GM21786 (cell line): ENCODE measurements around the gene FGFR2.

ENCODE experiments used
- ATAC-seq: cut with Tn5 transposase; IDR thresholded peaks from one replicate; pipeline ENCODE4 v1.9.1; 2021; ENCODE audit not compliant: unreplicated experiment

FGFR2 gene

DNA sequence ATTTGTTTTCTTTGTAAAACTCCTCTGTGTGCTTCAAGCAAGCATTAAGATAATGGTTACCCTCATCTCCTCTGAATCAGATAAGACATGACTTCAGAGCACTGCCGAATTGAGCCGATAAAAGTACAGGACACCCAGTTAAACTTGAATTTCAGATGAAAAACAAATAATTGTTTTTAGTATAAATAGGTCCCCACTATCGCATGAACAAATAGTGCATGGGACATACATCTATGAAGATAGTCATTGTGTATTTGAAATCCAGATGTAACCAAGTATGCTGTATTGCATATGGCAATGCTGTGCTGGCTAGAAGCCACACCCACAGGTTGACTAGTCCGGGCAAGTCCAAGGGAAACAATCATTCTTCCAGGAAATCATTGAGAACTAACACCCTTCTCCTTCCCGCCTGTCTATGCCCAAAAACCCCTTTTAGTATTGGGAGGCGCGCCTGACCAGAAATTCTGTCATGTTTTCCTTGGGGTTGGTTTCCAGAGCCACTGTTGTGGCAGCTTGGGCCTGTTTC is 12.6 kb upstream of the FGFR2 start:
- no peak for ATAC-seq

DNA sequence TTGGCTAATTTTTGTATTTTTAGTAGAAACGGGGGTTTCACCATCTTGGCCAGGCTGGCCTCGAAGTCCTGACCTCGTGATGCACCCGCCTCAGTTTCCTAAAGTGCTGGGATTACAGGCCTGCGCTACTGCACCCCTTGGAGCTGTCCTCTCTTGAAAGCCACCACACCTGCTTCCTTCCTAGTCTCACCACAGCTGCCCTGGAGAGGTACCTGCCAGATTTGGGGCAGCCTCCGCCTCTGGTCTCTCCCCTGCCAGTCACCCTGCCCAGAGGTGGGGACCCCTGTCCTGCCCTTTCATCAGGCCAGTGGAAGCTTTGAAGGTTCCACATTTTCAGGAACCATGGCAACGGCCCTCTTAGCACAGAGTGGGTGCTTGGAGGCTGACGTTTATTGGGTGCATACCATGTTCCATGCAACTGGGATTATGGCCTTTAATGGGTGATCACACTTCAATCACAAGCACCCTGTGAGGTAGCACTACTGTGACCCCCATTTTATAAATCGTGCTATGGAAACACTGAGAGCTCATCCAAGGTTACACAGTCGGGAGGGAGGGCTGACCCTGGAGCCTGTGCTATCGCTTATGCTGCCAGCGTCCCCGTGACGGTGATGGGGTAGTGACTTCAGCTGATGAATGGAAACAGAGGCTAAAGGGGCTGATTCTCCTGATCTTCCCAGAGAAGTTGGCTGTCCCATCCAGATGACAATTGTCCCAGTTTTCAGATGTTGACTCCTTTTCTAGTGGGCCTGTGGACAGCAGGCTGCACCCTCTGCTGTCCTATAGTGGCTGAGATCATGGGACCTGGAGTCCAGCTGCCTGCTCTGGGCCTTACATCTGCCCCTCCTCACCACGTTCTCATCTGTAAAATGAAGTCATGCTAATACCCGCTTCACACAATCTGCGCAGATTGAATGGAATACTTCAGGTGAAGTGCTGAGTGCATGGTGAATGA is 11.5 kb upstream of the FGFR2 start:
- ATAC-seq, result no peak

DNA sequence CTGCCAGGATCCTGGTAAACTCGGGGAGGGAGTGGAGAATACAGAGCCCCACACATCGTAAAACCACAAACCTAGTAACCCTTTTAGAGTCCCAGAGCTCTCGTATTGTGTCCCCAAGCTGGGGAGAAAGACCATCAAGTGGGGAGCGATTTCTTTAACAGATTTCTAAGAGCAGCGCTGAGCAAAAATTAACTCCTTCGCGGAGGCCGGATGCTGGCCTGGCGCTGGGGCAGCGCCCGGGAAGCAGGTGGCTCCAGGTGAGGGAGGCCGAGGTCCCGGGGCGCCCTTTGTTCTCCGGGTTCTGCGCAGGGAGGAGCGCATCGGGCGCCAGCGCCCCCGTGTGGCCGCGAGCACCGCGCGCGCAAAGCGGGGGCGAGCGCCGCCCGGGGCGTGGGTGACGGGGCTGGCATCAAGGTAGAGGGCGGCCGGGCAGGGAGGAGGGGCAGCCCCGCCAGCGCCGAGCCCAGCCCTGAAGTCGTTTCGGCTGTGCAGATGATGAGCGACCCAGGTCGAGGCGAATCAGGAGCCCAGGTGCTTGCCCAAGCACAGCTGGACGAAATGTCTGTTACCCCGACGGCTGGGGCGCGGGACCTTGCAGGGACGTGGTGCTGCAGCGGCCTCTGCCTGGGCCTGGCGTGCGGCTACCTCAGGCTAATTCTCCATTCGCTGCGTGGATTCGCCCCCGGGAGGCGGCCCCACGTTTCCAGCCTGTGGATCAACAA is 10.4 kb upstream of the FGFR2 start:
- peak; percentile 70 for ATAC-seq

DNA sequence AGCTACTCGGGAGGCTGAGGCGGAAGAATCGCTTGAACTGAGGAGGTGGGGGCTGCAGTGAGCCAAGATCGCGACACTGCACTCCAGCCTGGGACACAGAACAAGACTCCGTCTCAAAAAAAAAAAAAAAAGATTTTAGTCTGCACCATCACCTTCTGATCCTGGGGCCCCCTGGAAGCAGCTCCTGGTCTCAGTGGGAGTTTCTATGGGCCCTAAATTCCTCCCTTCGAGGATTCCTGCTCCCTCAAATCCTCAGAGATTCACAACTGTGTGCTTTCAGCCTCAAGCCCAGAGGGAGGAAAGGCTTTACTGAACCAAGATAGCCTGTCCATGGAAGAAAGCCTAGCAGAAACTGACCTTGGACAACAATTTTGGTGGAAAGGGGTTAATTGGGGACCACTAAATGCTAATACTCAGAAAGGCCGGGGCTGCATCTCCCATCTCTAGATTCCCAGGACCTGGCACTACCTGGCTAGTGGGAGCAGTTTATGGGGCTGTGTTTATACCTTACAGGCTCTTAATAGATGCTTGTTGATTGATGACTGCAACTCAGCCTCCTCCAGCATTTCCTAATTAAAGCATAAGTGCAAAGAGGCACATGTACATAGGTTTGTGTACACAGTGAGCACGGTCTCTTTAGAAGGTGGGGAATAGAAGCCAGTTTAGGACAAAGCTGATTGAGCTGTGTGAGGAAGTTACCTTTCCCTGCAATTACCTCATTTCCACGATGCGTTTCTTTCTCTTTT is 9.2 kb upstream of the FGFR2 start:
- no peak for ATAC-seq

DNA sequence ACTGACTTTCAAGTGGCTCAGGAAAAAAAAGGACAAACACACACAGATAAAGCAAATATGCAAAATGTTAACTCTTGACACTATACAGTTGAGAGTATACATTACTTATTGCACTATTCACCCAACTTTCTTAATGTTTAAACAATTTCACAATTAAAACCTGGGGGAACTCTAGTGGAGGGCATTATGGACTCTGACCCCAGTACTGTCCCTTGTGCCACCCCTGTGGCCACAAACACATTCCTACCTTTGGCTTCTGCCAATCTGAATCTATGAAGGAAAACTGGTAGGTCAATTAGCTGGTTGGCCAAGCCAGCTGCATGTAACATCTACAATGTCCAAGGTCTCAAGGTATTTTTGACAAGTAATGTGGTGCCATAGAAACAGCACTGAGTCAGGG is 7.5 kb upstream of the FGFR2 start:
- ATAC-seq, result no peak

DNA sequence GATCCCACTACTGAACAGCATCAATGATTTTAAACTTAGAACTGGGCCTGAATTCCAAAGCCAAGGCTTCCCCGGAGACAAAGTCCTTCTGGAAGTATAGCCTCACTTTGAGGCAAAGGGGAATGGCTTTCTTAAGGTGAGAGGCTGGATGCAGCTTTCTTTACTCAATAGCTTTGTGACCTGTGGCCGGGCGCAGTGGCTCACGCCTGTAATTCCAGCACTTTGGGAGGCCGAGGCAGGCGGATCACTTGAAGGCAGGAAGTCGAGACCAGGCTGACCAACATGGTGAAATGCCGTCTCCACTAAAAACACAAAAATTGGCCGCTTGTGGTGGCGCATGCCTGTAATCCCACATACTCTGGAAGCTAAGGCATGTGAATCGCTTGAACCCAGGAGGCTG is 3.2 kb upstream of the FGFR2 start:
- no peak for ATAC-seq

DNA sequence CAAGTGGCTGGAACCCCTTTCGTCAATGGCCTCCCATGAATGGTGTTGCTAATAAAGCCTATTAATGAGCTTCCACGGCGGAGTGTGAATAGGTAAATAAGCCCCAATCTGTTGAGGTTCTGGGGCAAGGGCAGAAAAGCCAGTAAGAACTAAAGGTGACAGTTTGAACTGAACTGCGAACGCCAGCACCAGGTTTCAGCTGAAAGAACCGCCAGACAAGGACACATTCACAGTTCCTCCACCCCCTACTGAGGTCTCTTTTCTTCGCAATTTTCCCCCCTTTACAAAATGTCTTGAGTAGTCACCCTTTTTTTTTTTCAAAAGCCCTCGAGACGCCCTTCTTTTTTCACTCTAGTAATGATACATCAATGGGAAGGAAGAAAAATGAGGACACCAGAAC is 2.4 kb upstream of the FGFR2 start:
- no peak for ATAC-seq

DNA sequence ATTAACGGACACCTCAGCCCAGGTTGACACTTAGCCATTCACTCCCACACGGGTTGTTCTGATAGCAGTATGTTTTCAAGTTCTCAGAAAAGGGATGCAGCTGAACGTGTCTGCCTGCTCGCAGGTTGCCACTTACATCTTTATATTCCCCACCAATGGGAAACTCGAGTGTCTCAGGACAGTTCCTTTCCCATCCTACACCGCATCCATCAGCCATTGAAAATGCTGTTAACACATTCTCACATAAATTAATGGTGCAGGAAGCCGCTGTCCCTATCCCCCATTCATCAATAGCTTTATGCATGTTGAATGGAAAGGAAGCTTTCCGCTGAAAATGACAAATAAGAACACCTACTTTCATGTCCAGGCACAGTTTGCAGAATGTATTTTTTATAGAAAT is 1.7 kb upstream of the FGFR2 start:
- ATAC-seq, result no peak

DNA sequence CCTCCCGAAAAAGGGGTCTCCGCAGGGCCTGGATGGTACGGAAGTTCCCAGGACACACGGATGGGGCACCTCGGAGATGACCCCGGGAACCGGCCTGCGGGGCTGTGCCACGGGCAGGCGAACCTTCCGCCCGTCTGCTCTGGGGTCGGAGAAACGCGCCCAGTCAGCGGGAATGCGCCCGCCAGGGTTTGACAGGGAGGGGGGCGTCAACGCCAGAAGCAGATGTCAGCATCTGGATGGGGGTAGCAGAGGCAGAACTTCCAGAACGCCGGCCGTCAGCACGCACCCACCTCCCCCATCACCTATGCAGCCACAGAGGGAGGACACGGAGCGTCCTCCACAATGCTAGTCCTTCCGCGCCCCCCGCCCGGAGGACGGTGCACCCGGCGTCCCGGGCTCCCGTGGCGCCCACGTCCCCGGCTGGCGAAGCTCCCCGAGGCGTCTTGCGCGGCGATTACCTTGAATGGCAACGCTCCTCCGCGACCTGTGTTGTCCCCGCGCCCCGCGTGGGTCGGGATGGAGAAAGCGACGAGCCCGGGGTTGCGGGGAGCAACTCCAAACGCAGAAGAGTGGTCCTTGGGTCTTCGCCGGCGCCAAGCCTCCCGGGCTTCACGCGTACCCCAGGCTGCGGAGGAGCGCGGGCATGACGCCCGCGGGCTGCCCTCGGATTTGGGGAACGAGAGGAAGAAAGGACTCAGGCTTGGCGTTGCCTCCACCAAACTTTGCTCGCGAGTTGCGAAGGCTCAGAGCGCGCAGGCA is 561 bp downstream of the FGFR2 start:
- no peak for ATAC-seq

DNA sequence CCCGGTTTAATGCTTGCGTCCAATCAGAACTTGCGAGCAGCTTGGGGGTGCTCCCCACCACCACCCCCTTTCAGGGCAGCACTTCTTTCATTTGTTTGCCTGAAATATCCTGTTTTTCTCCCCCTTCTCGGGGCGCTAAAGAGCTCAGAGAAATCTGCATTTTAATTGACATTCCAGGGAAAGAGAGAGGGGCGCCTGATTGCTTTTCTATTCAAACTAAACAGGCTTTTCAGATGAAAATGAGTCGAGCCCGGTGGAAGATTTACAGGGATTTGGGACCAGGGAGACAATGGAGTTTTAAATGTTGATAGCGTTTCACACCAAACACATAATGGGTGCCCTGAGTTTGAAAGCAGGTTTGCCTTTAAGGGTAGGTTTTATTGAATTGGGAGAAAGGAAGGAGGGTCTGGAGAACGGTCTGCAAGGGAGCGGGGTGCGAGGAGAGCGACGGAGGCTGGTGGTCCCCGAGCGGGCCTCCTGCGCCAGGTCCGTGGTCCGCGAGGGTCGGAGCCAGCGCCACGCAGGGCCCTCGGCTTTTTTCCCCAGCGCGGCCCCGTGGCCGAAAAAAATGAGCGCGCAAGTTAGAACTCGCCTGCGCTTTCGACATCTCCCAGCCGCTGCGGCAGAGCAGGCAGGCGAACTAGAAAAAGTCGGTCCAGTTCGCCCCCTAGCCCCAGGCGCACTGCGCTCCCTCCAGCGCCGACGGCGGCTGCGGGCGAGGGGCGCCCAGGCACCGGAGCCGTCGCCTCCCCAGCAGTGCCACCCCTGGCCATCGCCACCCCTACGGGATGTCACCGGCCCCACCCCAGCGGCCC is 1.3 kb downstream of the FGFR2 start:
- ATAC-seq, result no peak

DNA sequence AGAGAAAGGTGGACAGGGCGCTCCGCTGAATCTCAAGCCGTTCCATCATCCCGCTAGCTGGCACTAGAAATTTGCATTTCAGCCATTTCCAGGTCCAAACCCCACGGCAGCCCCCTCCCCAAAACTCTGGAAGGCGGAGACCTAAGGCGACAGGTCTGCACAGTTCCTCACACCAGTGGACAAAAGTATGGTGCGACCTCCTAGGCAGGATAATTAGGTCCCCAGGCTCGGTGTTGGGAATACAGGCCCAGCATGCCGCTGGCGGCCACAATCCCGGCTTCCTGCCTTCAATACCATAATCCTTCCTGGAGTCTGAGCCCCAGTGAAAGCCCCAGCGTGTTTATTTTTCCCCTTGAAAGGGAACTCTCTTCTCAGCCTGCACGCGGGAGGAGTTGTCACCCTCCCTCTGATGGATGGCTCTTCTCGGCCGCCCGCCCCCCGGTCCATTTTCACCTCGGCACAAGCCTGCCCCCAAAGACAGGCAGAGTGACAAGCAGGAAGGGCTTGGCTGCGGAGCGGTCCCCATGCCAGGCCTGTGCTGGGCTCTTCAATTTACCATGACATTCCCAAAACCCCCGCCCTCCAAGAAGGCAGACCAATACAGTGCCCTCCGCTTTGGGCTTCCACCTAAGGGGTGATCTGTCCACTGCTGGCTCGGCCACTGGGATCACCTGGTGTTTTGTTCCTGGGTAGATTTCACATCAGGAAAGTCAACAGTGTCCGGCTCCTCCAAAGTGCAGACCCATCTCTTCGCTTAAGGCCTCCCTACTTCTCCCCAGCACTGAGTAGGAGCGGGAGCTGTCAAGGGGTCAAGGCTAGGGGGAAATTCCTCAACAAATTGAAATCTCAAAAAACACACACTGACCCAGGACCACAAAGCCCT is 2.2 kb downstream of the FGFR2 start:
- ATAC-seq, result no peak

DNA sequence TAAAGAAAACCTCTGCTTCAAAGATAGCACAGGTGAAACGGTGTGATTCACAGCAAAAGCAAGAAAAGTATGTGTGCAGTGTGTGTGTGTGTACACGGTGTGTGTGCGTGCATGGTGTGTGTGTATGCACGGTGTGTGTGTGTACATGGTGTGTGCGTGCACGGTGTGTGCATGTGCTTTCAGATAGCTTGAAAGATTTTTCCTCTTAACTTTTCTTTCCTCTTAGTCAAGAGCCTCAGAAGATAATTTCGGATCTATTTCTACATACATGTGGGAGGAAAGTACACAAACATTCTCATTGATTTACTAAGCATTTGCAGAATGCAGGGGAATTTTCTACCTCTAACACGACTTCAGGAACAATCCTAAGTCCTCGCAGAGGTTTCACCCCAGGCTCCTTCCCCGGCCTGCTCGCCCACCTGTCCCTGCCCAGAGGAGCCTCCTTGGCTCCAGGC is 2.9 kb downstream of the FGFR2 start:
- ATAC-seq, result no peak

DNA sequence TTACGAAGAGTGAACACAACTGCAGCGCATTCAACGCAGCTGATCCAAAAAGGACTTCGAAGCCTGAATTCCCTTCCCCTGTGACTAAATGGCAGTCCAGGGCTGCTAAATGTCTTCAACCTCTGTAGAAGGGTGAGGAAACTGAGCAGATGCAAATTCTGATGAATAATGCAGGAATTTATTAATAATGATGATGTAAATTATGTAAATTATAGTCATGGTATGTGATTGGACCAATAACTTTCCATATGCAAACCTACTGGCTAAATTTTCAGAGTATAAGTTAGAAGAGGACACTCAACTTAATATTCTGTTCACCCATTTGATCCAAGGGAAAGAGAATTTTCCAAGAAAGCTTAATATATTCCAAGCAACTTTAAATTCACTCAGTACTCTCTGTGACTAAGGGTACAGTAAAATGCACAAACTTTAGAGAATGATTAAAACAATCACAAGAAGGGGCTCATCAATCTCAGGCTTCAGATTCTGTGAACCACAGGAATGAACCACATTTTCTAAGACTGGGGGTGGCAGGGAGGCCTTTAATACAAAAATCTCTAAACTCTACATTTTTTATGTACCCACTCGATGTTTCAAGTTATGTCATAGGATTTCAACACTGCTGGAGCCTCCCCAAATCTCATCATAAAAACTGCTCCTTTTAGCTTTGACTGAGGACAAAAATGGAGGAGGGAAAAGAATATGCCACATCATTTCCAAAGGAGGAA is 3.5 kb downstream of the FGFR2 start:
- ATAC-seq, result no peak

DNA sequence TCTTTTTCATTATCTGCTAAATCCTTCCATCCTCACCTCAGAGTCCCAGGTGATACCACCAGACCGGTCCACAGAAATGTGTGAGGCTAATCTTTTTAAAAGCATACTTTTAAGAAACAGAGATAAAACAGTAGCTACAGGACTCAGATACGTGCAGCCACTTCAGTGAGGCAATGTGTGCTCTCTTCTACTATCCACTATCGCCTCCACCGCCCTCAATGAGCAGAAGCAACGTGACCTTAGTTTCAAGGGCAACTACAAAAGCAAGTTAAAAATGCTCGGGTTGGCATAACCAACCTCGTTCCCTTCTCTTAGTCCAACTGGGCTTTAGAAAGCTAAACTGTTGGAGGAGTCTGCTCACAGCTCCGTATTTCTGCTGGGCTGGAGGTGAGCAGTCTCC is 4.2 kb downstream of the FGFR2 start:
- no peak for ATAC-seq

DNA sequence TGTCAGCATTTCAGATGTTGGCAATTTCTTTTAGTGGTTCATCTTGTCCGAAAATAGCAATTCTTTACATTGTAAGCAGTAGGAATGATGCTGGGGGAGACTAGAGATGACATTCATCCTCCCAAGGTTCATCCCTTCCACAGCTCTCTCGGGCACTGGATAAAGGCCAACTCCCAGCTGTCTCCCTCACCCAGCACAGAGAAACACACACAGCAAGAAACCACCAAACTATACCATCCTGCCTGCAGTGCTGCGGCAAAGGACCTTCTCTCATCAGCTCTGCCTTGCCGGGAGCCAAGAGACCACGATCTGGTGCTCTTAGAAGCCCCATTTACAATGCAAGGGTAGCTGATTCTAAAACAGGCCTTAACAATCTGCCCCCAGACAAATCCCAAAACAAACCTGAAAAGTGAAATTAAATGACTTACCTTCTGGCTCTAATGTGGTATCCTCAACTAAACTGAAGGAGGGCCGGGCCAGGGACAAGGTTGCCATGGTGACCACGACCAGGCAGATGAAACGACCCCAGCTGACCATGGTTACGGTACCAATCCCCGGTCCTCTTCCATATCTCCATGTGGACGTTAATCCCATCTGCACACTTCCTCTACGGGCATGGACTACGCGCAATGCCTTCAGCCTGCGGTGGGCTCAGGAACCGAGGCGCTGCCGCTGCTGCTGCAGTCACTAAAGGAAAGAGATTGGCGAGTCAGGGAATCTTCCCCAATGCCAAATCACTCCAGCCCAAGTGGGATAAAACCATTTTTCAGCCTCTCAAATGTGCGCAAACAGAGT is 4.8 kb downstream of the FGFR2 start:
- ATAC-seq, result no peak

DNA sequence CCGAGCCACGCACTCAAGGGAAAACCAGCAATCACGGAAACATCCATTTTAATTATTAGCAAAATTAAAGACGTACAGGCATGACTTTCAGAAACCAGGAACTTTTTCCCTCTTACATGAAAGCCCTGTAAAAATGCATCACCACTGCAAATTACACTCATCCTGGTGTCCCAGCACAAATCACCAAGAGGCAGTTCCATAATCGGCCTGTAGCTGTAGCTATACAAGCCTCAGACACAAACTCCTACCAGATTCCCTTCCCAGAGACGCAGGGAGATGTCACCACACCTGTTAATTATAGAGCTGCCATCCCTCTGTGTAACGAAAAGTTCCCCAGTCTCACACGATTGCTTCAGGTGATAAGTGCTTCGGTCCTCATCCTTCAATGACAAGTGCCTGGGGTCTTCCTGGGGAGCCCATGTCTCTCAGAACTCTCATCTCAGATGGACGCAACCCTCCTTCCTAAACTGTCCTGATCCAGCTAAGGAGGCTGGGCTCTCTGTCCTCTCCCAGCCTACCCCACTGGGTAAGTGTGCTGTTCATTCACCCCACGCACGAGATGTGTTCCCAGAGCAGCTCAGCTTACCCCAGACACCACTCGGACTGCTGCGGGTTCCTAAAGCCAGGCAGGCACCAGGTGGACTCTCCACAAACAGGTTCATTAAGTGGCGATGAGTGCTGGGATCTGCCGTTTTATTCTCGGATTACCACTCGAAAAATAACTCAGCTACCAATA is 5.9 kb downstream of the FGFR2 start:
- no peak for ATAC-seq

DNA sequence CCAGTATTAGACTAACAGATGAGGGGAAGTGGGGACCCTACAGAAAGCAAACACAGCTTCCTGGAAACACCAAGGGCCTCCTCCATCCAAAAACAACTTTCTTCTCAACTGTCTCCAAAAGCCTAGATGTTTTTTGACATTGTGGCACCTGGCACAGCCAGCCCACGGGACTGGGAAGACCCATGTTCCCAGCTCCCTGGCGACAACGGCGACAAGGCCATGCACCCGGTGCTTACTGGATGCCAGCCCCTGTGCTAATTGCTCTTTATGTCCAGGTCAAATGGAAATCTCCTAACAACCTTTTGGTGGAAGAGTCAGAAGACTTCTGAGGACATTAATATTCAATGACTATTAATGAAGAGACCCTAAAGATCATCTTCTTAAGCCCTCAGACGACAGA is 7.1 kb downstream of the FGFR2 start:
- ATAC-seq, result no peak
